NCI-H1105 (cell line): Measurements from ENCODE around the gene SFT2D1.

Source experiments
- DNase-seq: peaks from one replicate; lab custom pipeline; 2025; lab: John Stamatoyannopoulos, UW

The SFT2D1 gene

GRCh38 chr6:166307082-166308032 is 35.0 kb downstream of the SFT2D1 start:
- no peak for DNase-seq

DNA sequence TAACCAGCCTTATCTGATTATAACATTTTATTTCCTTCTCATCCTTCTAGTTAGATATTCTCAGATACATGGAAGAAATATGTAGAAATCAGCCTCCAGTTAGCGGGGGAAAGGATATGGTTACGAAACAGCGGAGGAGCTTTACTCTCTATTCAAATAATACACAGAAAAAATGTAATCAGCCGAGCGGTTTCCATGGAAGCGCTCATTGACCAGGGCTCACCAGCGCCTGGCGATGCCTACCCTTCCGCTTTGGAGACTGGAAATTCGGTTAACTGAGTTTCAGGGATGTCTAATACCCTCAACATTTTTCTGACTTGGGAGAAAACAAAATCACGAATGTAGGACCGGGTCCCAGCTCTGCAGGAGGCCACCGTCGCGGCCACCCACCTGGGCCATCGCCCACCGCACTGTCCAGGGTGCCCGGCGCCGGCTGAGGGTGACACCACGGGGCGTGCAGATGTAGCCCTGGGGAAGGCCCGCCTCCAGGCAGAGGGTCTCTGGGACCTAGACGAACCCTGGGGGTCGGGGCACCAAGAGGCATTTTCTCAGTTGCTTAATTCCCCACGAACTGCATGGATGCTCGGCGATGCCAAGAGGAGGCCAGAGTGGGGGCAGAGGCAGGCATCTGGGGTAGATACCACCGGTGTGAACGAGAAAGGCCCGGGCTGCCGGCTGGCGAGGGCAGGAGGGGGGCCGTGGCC is 35.8 kb downstream of the SFT2D1 start:
- no peak for DNase-seq

DNA sequence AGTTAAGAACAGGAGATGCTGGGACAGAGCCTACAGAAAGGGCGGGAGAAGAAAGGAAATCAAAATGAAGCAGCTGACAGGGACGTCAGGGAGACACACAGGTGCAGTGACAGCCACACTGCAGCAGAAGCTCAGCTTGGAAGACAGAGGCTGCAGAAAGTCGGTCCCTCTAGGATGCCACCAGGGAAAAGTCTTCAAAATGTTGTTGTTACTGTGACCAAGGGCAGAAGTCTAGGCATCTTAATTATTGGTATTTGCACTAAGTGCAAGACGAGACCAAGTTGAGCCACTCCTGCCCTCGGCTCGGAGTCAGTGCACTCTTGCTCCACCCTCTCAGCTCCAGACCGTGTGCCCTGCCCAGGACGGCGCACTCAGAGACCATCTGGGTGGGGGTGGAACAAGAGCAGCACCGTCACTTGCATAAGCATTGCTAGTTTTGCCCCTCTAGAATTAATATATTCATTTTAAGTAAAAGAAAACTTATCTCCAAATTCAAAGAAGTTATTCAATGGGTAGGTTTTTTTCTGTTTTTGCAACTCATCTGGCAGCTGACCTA is 36.7 kb downstream of the SFT2D1 start:
- no peak for DNase-seq

GRCh38 chr6:166304106-166304505 is 38.2 kb downstream of the SFT2D1 start:
- DNase-seq = no peak

DNA sequence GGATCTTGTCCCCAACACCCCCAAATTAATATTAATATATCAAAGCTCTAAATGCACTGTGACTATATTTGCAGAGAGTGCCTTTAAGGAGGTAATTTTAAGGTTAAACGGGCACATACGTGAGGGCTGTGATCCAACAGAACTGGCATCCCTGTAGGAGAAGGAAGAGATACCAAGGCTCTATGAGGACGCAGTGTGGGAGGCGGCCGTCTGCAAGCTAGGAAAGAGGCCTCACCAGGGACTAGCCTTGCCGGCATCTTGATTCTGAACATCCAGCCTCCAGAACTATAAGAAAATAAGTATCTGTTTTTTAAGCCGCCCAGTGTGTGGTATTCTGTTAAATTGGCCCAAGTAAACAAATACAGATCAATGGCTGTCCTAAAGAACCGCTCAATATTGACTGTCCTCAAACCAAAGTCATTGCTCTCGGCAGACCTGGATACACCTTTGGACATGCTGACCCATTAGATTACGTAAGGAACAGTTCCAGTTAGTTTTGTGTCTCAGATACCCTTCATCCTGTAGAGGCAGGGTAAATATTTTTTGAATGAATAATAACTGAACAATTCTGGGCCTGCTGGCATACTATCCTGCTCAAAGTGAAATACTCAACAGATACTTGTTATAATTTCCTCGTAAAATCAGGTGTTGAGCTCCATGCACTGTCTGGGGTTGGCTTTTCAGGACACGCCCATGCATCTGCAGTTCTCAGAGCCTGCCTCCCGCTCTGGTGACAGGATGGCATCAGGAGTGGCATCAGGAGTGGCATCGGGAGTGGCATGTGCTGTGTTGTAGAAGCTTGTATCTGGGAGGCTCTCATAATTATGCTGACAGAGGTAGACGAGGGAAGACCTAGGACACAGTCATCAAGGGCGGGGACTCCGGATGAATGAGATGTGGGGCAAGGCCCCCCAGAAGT is 40.5 kb downstream of the SFT2D1 start:
- no peak for DNase-seq

DNA sequence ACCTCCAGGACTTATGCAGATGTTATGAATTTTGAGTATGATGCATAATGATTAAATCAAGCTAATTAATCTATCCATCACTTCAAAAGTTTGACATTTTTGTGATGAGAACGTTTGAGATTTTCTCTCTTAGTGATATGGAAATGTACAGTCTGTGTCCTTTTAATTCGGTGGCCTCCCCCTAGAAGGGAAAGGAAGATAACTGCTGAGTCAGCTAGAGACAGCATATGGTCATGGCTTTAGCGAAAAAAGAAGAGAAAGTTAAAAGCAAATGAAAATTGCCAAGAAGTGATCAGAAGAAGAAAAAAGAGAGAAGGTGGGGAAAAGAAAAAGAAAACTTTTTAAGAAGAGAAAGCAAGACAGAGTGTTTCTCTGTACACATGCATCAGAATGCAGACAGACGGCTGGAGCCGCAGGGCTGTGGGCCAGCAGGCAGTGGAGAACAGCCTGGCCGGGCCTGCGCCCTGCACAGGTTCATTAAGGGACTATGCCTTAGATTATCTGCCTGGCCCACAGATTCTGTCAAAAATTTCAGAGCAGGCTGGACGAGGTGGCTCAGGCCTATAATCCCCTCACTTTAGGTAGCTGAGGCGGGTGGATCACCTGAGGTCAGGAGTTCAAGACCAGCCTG is 41.9 kb downstream of the SFT2D1 start:
- no peak for DNase-seq

GRCh38 chr6:166297606-166298005 is 44.7 kb downstream of the SFT2D1 start:
- DNase-seq = no peak

GRCh38 chr6:166296035-166296883 is 46.1 kb downstream of the SFT2D1 start:
- DNase-seq = no peak

GRCh38 chr6:166293731-166294584 is 48.4 kb downstream of the SFT2D1 start:
- DNase-seq = no peak

DNA sequence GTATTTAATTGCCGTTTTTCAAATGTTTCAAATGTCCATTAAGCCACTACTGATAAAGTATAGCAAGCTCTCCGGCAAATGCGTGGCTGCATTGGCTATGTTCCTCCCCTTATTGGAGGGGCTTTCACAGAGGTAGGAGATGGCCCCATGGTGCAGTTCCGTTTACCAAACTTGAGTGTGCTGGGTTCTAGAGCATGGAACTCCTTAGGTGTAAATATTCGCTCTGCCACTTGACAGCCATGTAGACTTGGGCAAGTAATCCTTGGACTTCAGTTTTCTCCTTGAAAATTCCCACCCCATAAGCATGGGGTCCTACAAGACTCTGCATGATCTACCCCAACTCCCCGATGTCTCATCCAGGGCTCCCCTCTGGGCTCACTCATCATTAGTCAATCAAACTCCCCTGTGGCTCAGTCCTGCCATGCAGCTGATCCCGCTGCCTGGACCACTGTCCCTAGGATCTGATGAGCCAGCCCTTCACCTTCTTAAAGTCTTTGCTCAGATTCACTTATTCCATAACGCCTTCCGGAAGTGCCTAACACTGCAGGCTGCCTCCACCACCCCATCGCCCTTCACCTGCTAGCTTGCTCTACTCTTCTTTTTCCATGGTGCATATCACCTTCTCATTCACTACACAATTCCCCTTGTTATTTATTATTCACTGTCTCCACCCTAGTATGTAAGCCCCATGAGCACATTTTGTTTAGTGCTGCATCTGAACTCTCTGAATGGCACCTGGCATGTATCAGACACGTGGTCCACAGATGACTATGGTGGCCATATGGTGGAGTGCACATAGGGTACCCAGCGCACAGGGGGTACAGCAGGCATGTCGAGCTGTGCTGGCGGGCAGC is 52.9 kb downstream of the SFT2D1 start:
- no peak for DNase-seq

- no peak for DNase-seq
These were observed 55.5 kb downstream of the SFT2D1 start for GRCh38 chr6:166286839-166287271.

GRCh38 chr6:166285233-166285632 is 57.1 kb downstream of the SFT2D1 start:
- DNase-seq = no peak

DNA sequence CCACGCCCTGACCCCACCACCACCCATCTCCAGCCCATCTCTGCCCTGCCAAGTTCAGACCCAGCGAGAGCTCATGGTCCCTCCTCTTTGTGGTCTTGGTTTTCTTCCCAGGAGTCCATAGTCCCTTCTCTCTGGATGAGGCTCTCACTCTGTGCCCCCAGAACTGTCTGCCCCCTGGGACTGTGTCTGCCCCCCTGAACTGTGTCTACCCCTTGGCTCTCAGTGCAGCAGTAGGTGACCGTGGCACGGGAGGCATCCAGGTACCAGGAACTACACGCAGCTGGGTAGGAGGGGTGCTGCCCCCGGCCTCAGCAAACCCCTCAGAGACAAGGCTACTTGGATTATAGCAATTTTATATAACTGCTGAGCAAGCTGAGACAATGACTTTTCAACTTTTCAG is 57.7 kb downstream of the SFT2D1 start:
- no peak for DNase-seq

DNA sequence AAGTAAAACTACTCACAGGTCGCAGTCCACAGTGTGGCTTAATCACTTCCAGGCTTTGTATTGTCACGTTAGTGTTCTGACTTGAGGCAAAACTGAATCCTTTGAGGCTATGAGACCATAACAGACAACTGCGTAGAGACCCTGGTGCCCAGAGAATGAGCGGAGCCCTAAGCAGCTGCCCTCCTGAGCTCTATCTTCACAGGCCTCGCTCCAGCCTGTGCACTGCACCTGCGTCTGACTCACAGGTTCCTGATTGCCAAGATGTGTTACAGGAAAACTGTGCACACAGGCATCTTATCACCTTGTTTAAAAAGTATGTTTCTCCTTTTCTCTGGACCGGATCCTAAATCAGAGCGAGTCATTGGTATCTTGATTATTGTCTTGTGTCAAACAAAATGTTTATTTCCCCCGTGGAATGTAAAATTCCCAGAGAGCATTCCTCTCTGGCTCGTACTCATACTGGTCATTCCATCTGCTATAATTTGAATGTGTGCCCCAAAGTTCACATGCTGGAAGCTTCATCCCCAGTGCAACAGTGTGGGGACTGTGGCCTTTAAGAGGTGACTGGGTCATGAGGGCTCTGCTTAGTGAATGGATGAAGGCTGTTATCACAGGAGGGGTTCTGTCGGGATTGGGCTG is 59.8 kb downstream of the SFT2D1 start:
- DNase-seq = no peak

GRCh38 chr6:166281104-166281503 is 61.2 kb downstream of the SFT2D1 start:
- no peak for DNase-seq

DNA sequence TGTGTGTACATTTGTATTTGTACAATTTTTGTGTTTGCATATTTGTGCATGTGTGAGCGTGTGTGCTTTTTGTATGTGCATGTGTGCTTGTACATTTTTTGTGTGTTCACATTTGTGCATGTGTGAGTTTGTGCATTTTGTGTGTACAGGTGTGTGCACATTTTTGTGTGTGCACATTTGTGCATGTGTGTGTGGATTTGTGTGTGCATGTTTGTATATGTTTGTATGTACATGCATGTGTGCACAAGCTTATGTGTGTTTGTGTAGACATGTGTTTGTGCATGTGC is 63.0 kb downstream of the SFT2D1 start:
- no peak for DNase-seq

DNA sequence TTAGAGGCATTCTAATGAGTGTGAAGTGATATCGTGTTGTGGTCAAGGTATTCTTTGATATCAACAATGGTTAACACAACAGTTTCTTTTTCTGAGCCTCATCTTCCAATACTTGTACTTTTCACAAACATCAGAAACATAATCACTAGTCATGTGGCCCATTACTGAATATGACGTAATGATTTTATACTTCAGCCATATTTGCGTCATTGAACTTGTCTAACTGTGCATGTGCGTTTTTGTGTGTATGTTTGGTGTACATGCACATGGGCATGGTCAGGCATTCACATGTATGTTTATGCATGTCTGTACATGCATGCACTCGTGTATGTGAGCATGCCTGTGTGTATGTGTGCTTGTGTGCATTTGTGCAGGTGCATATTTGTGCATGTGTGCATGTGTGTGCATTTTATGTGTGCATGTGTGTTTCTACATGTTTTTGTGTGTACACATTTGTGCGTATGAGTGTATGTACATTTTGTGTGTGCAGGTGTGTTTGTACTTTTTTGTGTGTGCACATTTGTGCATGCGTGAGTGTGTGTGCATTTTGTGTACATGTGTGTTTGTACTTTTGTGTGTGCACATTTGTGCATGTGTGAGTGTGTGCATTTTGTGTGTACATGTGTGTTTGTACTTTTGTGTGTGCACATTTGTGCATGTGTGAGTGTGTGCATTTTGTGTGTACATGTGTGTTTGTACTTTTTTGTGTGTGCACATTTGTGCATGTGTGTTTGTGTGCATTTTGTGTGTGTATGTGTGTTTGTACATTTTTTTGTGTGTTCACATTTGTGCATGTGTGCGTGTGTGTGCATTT is 63.6 kb downstream of the SFT2D1 start:
- no peak for DNase-seq
